BE2C (cell line): ENCODE data around the gene CALCOCO1. TPM values are rescaled to one million over a fixed set of nuclear protein-coding genes. Genes with fewer than 3 reads are reported as not detected.

ENCODE experiments used
- DNase-seq: peaks from one replicate; pipeline ENCODE4 v3.0.0-alpha.2; 2020
- H3K27me3 ChIP-seq: fragments of 250-450 bp; sonication (Bioruptor Pico); 2 replicates; pipeline ENCODE4 v1.5.1; 2020; ENCODE audit warnings: mild to moderate bottlenecking
- H3K36me3 ChIP-seq: fragments of 250-450 bp; sonication (Bioruptor Pico); 2 replicates; pipeline ENCODE4 v1.5.1; 2020; ENCODE audit warnings: mild to moderate bottlenecking
- H3K4me1 ChIP-seq: fragments of 250-450 bp; sonication (Bioruptor Pico); 2 replicates; pipeline ENCODE4 v1.5.1; 2020
- H3K4me3 ChIP-seq: 2 replicates; pipeline ENCODE4 v1.5.1; 2011; ENCODE audit warnings: low read depth, low read length
- H3K9me3 ChIP-seq: fragments of 250-450 bp; sonication (Bioruptor Pico); 2 replicates; pipeline ENCODE4 v1.5.1; 2020
- polyA plus RNA-seq: library from polyadenylated mRNA; unstranded; fragments of >200 nt; gene quantifications from one replicate; pipeline ENCODE4 v1.2.1, GENCODE V29; 2012; ENCODE audit warnings: low read depth, missing spikeins; ENCODE audit not compliant: insufficient read length, insufficient read depth
- TF ChIP-seq, protein P1 (sequence below): IDR thresholded peaks from 2 replicates; pipeline ENCODE4 v1.5.1; 2012; ENCODE audit warnings: mild to moderate bottlenecking, low read depth, low read length

Gene CALCOCO1
- 13.1 TPM for polyA plus RNA-seq

DNA sequence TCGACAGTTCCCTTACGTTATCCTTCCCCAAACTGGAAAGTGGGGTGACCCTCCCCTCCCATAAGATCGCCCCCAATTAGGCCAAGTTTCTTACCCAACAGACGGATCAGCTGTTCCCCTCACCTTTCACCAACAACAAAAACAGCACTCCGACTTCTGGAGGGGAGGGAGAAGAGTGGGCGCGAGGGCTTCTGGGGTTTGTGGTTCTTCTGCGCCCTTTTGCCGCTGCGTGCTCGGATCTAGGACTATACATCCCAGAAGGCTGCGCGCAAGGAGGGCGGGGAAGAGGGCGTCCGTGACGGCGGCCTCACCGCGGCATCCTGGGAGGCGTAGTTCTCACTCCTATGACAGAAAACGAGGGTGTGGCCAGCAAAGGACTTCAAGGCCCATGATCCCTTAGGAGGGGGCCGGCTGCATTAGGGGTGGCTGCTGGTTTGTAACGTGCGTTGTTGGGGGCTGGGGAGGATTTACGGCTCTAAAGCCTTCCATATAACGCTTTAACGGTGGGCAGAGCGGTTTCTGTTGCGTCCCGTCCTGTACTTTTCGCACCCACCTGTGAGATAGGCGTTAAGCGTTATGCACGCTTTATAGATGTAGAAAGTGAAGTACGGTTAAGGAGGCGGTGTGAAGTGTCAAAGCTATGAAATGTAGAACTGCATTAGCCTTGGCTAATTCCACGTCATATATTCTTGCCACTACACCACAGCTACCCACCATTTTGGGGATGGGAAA lies at the start of gene CALCOCO1:
TSS of gene CALCOCO1 (minus strand) at position 143 of the 732 bp plus-strand sequence. CDS start 2,210 bp downstream, outside the sequence.
- DNase-seq, result peak; percentile 98
- Histone ChIP-seq H3K4me1 (no peaks in the 10 kb centered on the region), H3K4me3 (peak within 1 kb of the TSS; percentile 85), H3K27me3 (no peaks in the 10 kb centered on the region), H3K36me3 (no peaks in the 10 kb centered on the region), H3K9me3 (no peaks in the 10 kb centered on the region)
- TF ChIP-seq, protein P1, sequence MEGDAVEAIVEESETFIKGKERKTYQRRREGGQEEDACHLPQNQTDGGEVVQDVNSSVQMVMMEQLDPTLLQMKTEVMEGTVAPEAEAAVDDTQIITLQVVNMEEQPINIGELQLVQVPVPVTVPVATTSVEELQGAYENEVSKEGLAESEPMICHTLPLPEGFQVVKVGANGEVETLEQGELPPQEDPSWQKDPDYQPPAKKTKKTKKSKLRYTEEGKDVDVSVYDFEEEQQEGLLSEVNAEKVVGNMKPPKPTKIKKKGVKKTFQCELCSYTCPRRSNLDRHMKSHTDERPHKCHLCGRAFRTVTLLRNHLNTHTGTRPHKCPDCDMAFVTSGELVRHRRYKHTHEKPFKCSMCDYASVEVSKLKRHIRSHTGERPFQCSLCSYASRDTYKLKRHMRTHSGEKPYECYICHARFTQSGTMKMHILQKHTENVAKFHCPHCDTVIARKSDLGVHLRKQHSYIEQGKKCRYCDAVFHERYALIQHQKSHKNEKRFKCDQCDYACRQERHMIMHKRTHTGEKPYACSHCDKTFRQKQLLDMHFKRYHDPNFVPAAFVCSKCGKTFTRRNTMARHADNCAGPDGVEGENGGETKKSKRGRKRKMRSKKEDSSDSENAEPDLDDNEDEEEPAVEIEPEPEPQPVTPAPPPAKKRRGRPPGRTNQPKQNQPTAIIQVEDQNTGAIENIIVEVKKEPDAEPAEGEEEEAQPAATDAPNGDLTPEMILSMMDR, result no peak

- TF ChIP-seq, protein P1, result no peak
- no peak for DNase-seq
- no peaks in the 10 kb centered on the region for H3K36me3 ChIP-seq
- peaks cover 86% of the 10 kb centered on the region for H3K27me3 ChIP-seq
- no peaks in the 10 kb centered on the region for H3K9me3 ChIP-seq
- H3K4me1 ChIP-seq, result no peaks in the 10 kb centered on the region
- no peak overlapping the region for H3K4me3 ChIP-seq
Observed at GRCh38 chr12:53776872-53777271, 49.6 kb upstream of the CALCOCO1 start.

- H3K9me3 ChIP-seq, result no peaks in the 10 kb centered on the region
- no peak overlapping the region for H3K4me3 ChIP-seq
- no peaks in the 10 kb centered on the region for H3K4me1 ChIP-seq
- peaks cover 86% of the 10 kb centered on the region for H3K27me3 ChIP-seq
- TF ChIP-seq, protein P1, result no peak
- no peak for DNase-seq
- H3K36me3 ChIP-seq, result no peaks in the 10 kb centered on the region
Observed at GRCh38 chr12:53775478-53776145, 48.4 kb upstream of the CALCOCO1 start.

DNA sequence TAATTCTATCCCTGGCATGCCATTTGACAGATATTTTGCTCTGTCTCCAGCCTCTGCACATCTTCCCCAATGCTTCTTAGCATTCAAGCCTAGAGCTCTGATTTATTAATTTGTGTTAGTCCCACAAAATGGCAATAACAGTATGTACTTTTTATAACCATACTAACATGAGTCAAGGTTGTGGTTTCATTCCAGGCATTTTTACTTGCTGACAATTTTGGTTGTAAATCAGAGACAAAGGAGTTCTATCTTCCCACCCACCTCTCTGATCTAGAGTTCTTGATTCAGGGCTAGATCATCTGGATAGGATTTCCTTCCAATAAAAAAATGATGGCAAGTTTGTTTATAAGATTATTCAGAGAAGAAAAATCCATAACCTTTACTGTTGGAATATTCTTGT lies 43.0 kb upstream of the CALCOCO1 start:
- Histone ChIP-seq H3K36me3 (no peaks in the 10 kb centered on the region), H3K4me1 (no peaks in the 10 kb centered on the region), H3K4me3 (no peak overlapping the region), H3K27me3 (peaks cover 85% of the 10 kb centered on the region), H3K9me3 (no peaks in the 10 kb centered on the region)
- TF ChIP-seq, protein P1, result no peak
- DNase-seq, result no peak

- no peak for DNase-seq
- no peaks in the 10 kb centered on the region for H3K9me3 ChIP-seq
- no peaks in the 10 kb centered on the region for H3K36me3 ChIP-seq
- no peaks in the 10 kb centered on the region for H3K4me1 ChIP-seq
- TF ChIP-seq, protein P1, result no peak
- H3K4me3 ChIP-seq, result no peak overlapping the region
- H3K27me3 ChIP-seq, result peaks cover 88% of the 10 kb centered on the region
Observed at GRCh38 chr12:53768976-53769375, 41.7 kb upstream of the CALCOCO1 start.

GRCh38 chr12:53766881-53767280 lies 39.6 kb upstream of the CALCOCO1 start:
- Histone ChIP-seq H3K4me3 (no peak overlapping the region), H3K4me1 (no peaks in the 10 kb centered on the region), H3K36me3 (no peaks in the 10 kb centered on the region), H3K9me3 (no peaks in the 10 kb centered on the region), H3K27me3 (peaks cover 85% of the 10 kb centered on the region)
- DNase-seq, result no peak
- TF ChIP-seq, protein P1, result no peak
